ENCODE data around the gene VAV2.

Gene VAV2, protein sequence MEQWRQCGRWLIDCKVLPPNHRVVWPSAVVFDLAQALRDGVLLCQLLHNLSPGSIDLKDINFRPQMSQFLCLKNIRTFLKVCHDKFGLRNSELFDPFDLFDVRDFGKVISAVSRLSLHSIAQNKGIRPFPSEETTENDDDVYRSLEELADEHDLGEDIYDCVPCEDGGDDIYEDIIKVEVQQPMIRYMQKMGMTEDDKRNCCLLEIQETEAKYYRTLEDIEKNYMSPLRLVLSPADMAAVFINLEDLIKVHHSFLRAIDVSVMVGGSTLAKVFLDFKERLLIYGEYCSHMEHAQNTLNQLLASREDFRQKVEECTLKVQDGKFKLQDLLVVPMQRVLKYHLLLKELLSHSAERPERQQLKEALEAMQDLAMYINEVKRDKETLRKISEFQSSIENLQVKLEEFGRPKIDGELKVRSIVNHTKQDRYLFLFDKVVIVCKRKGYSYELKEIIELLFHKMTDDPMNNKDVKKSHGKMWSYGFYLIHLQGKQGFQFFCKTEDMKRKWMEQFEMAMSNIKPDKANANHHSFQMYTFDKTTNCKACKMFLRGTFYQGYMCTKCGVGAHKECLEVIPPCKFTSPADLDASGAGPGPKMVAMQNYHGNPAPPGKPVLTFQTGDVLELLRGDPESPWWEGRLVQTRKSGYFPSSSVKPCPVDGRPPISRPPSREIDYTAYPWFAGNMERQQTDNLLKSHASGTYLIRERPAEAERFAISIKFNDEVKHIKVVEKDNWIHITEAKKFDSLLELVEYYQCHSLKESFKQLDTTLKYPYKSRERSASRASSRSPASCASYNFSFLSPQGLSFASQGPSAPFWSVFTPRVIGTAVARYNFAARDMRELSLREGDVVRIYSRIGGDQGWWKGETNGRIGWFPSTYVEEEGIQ

DNA sequence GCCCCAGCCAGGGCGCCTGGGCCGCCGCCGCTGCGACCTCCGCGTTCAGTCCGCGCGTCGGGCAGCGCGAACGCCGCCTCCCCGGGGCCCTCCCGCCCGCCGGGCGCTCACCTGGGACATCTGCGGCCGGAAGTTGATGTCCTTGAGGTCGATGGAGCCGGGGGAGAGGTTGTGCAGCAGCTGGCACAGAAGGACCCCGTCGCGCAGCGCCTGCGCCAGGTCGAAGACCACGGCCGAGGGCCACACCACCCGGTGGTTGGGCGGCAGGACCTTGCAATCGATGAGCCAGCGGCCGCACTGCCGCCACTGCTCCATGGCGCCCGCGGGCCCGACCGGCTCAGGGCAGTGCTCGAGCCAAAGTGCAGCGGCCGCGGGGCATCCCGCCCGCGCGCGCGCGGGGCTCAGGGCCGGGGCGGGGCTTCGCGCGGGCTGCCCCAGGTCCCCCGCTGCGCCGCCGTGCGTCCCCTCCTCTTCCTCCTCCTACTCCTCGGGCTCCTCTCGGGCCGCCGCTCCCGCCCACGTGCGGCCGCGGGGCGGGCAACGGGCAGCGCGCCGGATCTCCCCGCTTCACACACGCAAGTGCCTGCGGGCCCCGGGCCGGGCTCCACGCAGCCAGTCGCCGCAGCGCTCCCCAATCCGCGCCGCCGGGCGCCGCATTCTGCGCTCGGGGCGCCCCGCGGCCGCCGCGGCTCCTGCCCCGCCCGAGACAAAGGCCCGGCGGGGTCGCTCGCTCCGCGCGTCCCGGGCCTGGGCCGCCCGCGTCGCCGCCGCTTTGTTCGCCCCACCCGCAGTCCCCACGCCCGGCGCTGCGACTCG lies at the start of gene VAV2:
Gene VAV2 (minus strand): TSS at position 361 of the 816 bp plus-strand sequence. CDS start 46 bp downstream, at position 315.
- intact Hi-C loops (cut with DNase I) = no loop called here
- DNase-seq = peak in 21 of 42 donors; percentile 25 to 67 (median 50)

DNA sequence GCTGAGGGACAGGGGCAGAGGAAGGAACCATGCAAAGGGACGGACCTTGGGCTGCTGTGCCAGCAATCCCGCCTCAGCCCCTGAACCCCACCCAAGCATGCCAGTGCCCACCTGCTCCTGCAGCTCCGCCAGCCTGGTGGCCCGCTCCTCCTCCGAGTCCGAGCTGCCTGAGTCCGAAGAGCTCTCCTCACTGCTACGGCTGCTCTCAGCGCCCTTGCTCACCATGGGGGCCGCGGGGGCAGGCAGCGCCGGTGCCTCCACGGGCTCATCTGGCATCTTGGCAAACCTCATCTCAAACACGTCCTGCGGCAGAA lies 49.5 kb upstream of the VAV2 start:
- intact Hi-C loops (cut with DNase I) = no loop called here
- no peak for DNase-seq

DNA sequence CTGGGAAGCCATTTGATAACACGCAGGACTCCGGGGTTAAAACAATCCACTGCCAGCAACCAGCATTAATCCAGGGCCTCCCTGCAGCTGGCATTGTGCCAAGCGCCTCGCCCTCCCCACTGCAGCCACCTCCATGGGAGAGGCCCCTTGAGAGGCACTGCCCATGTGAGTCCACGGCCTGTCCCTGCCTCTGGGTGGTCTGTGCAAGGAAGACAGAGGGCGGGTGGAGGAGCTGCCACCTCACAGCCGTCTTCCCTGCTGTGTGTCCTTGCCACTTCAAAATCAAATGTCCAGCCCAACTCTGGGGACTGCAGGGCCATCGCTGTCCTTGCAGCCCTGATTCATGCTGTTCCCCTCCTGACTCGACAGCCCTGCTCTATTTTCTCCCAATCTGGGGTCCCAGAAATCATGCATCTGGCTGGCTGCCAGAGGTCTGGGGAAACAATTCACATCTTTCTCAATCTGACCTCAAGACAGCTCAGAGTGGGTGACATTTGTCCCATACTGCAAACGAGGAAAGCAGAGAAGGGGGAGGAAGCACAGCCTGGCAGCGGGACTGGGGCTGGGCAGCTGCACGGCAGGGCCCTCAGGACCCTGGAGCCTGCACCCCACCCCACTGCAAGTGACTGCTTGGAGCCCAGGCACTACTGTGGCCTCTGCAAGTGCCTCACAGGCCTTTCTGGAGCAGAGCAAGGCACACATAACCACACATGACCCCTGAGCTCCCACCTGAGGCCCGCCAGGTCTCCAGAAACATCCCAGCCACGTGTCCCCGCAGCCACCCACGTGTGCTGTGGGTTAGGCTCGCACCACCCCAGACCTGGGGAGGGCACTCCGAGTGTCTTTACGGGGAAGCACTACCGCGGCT lies 48.9 kb upstream of the VAV2 start:
- intact Hi-C loops (cut with DNase I) = no loop called here
- peak in 1 of 42 donors; percentile 48 for DNase-seq

DNA sequence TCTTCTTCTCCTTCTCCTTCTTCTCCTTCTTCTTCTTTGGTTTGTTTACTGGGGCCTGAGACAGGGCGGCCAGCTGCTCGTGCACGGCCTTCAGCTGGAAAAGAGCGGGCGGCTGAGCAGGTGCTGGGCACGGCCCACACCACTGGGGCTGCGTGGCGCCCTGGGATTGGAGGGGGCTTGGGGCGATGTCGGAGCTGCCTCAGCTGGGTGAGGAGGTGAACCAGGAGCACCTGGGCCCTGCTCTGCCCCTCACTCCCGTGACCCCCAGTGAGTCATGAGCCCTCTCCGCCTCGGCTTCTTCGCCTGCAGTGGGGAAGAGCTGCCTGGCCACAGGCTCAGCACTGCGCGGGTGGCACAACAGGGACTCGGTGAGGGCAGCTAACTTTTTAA lies 48.0 kb upstream of the VAV2 start:
- no peak for DNase-seq
- intact Hi-C loops (cut with DNase I) = no loop called here

DNA sequence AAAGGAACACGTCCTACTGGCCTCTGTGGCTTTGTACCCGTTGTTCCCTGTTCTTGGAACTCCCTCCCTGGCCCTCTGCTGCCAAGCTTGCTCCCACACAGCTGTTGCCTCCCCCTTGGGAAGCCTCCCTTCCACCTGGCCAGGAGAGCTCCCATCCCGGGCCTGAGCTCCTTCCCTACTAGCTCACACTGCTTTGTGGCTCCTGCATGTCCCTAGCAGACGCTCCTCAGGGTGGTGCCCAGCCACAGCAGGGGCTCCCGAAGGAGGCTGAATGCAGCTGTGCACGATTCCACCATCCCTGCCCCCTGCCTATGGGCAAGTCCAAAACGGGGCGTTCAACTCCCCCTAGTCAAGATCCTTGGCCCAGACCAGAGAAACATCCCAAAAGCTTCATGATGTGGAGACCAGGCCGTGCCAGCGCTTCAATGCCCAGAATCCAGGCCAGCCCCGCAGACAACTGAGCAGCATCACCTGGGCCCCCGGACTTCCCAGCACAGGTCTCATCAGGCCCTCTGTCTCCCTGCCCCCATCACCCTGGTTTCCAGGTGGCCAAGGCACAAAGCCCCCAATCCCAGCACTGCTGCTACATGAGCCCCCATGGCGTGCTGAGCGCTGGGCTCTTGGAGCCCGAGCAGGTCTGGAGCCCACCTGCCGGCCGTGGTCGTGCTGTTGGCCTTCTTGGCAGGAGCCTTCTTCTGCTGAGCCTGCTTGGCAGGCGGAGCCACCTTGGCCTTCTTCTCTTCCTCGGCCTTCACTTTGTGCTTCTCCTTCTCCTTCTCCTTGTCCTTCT lies 47.5 kb upstream of the VAV2 start:
- intact Hi-C loops (cut with DNase I) = no loop called here
- DNase-seq = peak in 1 of 42 donors; percentile 19

DNA sequence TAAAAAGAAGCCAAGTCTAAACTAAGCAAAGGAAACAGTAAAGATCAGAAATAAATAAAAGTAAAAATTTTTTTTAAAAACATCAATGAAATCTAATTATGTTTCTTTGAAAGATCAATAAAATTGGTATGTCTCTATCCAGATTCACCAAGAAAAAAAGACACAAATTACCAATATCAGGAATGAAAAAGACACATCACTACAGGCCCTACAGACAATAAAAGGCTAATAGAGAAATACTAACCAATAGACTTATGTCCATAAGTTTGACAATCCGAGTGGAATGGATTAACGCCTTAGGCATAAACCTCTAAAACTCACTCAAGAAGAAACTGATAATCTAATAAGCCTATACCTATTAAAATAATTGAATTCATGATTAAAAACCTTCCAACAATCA lies 45.5 kb upstream of the VAV2 start:
- DNase-seq = no peak
- intact Hi-C loops (cut with DNase I) = no loop called here

DNA sequence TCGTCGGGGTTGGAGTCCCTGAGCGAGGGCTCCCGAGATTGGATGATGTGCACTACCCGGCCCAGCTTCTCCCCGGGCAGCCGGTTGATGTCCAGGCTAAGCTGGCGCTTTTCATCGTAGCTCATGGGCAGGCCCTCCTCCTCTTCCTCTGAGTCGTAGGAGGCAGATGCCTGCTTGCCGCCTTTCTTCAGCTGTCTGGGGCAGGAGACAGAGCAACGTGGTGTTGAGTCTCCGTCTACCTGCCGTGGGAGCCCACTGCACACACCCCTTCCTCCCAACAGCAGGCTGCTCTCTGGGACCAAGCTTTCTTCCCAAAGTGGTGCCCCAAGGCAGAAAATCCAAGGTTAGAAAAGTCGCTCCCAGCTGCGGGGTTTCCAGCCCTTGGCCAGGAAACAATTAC lies 44.0 kb upstream of the VAV2 start:
- intact Hi-C loops (cut with DNase I) = no loop called here

DNA sequence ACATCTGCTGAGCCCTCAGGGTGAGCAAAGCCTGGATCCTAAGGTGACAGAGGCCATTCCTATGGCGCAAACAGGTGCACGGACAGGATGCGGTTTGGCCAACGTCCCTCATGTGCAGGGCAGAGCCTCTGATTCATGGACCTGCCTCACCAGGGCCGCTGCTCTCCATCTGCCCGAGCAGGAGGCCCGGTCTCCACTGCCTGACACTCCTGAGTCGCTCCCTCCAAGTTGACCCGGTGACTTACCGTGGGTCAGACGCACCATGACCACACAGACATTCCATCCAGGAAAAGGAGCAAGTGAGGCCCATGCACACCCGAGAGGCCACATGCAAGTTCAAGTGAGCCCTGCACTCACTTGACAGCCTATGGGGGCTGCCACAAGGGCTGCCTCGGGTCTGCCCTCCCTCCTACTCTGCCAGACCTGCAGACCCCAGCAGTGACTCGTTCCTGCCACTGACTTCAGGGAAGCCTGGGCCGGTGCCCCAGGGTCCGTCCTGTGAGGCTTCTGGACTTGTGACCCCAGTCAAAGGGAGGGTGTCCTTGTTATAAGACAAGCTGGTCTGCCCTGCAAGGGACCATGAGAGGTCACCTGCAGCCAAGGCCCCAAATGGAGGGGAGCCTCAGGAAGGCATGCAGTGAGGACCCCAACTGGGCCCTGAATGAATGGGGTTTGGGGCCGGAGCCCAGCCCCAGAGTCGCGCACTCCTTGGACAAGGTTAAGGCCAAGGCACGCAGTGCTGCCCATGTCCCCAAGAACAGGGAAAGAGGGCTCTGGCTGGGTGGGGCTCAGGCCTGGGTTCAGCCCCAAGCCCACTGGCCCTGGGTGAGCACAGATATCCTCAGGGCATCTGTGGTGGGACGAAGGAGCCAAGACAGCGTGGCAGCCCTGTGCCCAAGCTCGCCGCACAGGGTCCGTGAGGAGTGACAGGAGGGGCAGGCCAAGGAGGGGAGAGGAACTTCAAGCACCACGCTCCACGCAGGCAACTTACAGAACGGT lies 43.2 kb upstream of the VAV2 start:
- intact Hi-C loops (cut with DNase I) = no loop called here
- DNase-seq = peak in 1 of 42 donors; percentile 13

More for the DNA sequence above, 44.0 kb upstream of the VAV2 start:
- peak in 1 of 42 donors; percentile 13 for DNase-seq

DNA sequence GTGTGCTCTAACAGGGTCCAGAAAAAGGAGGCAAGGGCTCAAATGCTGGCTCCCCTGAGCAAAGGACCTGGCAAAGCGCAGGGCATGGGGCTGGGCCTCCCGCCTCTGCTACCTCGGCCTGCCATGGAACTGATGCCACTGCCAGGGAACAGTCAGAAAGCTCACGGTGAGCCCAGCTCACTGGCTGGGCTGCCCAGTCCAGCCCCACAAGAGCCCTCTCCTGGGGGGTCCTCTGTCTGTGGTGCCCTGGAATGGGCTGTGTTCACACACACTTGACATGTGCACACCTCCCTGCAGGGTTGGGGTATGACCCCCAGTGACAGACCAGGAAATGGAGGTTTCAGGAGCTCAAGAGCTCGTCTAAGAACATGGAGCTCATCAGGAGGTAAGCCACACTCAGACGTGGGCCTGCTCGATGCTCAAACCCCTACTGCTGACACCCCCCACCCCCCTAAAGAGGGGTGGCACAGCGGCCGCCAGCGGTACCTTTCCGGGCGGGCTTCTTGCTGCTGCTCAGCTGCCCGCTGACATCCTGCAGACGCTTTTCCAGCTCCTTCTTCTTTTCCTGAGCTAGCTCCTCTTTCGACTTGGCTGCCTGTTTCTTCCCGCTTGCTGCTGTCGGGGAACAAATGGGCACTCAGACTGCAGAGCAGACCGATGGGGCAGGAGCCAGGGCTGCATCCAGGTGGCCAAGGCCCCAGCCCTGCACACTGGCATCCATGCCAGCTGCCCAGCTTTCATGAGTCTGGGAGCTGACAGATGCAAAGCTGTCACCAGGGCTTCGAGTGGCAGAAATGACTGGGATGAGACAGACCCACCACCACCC lies 42.3 kb upstream of the VAV2 start:
- DNase-seq = peak in 2 of 42 donors; percentile 1 to 2
- intact Hi-C loops (cut with DNase I) = no loop called here

DNA sequence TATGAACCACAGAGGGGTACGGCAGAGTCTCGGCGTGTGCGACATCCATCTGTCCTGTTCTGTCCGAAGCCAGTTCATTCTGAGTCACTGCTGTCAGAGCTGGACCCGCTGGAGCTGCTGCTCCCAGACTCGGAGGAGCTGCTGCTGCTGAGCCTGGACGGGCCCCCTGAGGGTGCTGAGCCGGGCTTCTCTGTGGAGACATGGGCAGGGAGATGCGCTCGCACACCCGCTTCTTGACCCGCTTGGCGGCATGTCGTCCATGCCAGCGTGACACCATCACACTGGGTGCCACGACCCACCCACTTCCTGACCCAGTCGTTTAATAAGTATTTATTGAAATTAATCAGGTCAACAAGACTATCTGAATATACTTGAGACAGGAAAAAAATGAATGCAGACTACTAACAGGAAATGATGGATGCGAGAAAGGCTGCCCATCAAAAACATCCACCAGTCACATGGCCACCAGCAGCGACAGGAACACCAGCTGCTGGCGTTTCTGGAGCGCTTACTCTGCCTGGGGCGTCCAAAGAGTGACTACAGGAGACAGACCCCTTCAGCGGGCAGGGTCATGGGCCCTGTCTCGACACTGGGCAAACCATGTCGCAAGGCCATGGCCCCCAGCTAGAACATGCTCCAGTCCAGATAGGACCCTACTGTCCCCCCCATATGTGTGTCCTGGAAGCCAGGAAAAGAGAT lies 41.5 kb upstream of the VAV2 start:
- intact Hi-C loops (cut with DNase I) = no loop called here
- peak in 2 of 42 donors; percentile 2 for DNase-seq

DNA sequence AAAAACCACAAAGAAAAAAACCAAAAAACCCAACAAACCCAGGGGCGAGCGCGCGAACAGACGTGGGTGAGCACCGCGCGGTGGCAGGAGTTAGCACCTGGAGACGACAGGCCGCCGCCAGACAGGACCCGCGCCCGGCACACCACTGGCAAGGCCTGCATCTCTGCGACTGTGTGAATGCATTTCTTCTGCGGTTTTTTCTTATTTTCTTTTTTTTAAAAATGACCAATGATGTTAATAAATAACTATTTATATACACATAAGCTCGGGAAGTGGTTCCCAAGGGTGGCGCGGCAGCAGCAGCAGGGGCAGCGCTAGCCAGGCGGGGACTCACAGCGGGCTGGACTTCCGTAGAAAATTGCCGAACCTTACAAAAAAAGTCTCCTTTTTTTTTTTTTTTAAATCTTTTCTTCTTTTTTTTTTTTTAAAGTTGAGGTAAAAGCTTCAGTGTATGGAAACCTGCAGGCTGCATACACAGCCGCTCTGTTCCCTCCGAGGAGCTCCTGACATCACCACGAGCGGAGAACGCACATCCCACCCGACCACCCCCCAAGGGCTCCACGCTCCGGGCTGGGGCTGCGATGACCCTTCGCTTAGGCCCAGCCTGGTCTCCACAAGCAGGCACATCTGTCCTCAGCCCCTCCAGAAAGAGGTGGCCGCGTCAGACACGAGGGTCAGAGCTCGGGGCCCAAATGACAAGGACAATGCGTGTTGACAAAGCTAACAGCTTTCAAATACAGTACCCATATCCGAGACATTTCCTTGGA lies 40.5 kb upstream of the VAV2 start:
- peak in 1 of 42 donors; percentile 4 for DNase-seq
- intact Hi-C loops (cut with DNase I) = no loop called here

DNA sequence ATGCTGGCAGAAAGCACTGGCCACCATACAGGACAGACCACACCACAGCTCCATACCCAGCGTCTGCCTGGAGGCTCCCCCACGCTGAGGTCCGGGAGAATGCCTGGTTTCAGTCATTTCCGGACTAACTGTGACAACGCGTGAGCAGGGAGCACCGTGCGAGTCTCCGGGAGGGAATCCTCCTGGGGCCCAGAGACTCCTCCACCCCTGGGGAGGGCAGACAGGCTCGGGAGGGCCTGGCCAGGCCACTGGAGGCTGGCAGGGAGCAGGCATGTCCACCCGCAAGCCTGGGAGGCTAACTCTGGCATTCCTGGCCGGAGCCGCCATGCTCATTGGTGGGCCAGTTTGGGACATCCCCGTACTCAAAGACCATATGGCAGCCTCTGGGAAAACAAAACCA lies 39.7 kb upstream of the VAV2 start:
- intact Hi-C loops (cut with DNase I) = no loop called here

DNA sequence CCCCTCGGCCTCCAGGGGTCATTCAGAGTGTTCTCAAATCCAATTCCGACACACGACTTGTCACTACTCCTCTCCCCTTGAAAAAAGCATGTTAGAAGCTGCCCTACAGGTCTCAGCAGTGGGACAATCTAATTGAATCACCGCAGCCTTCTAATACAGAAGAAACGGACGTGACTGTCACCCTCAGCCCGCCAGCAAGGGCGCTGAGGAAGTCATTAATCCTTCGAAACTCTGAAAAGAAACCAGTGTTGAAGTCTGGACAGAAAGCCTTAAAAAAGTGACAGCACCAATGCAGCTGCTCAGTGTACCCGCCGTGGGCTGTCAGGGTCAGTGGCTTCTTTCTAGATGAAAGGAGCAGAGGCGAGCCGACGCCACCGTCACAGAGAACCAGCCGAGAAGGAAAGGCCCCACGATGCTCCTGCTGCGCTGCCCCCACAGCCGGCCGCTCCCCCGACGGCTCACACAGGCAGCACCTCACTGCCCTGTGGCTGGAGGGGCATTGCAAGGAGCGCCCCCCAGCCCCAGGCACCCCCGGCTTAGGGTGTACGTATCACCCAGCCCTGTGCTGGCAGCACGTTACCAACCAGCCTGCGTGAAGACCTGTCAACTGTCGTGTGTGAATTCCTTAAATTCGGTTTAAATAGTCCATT lies 38.8 kb upstream of the VAV2 start:
- no peak for DNase-seq
- intact Hi-C loops (cut with DNase I) = no loop called here

More for the DNA sequence above, 39.7 kb upstream of the VAV2 start:
- DNase-seq = no peak
